Gastrocnemius medialis (tissue), 4 donors: ENCODE data around the gene CD19.

Experiments
- CTCF ChIP-seq, 5 experiments: fragments of 450-650 bp in 3 of 5; fragments of 200-600 bp in 2 of 5; sonication (generic) in 2 of 5; IDR thresholded peaks in 4 of 5; conservative IDR thresholded peaks in 1 of 5; 1 replicate in 4 of 5; 2 replicates in 1 of 5; pipeline ENCODE4 v1.5.1; 2016 to 2019; ENCODE audit warnings: antibody characterized with exemption in 5 of 5, mild to moderate bottlenecking in 3 of 5, moderate library complexity in 3 of 5
- POLR2A ChIP-seq, 2 donors: fragments of 450-650 bp; IDR thresholded peaks; one replicate each; pipeline ENCODE4 v1.6.1; 2017; ENCODE audit warnings: antibody characterized with exemption in 2 of 2, mild to moderate bottlenecking in 2 of 2, moderate library complexity in 2 of 2

- no peak for TF ChIP-seq CTCF (IDR thresholded peaks at IDR 0.05 in 4 of 5, conservative IDR thresholded peaks at IDR 0.05 in 1 of 5)
- no peak for TF ChIP-seq POLR2A (IDR thresholded peaks at IDR 0.05)
Observed at GRCh38 chr16:28900601-28901000, 31.2 kb upstream of the CD19 start.
